OCI-LY1 (cell line): ENCODE measurements around the gene KL.

Source experiments
- H2AFZ ChIP-seq: fragments of 200-600 bp; sonication (generic), shearing (Covaris generic); 2 replicates; pipeline ENCODE4 v1.6.0; 2014; ENCODE audit warnings: antibody characterized with exemption, mild to moderate bottlenecking, low read length
- H3F3A ChIP-seq: fragments of 200-600 bp; sonication (generic), shearing (Covaris generic); 2 replicates; pipeline ENCODE4 v1.6.0; 2014; ENCODE audit warnings: mild to moderate bottlenecking, antibody characterized with exemption, low read length, moderate library complexity; ENCODE audit not compliant: insufficient read depth
- H3K27ac ChIP-seq: fragments of 200-600 bp; sonication (generic); 2 replicates; pipeline ENCODE4 v1.5.1; 2014; ENCODE audit warnings: low read length, mixed run types, mild to moderate bottlenecking, low read depth; ENCODE audit not compliant: poor library complexity, severe bottlenecking
- H3K27me3 ChIP-seq: fragments of 200-600 bp; sonication (generic); 2 replicates; pipeline ENCODE4 v1.6.0; 2014; ENCODE audit warnings: antibody characterized with exemption, mild to moderate bottlenecking, low read length, moderate library complexity; ENCODE audit not compliant: insufficient read depth
- H3K36me3 ChIP-seq: fragments of 200-600 bp; sonication (generic); 2 replicates; pipeline ENCODE4 v1.6.1; 2014; ENCODE audit warnings: mild to moderate bottlenecking, antibody characterized with exemption, low read length, moderate library complexity, mixed read lengths; ENCODE audit not compliant: insufficient read depth
- H3K4me1 ChIP-seq: fragments of 200-600 bp; sonication (generic); 2 replicates; pipeline ENCODE4 v1.5.1; 2014; ENCODE audit warnings: mild to moderate bottlenecking, low read length, moderate library complexity; ENCODE audit not compliant: insufficient read depth, severe bottlenecking
- H3K4me2 ChIP-seq: fragments of 200-600 bp; sonication (generic), shearing (Covaris generic); 2 replicates; pipeline ENCODE4 v1.6.1; 2014; ENCODE audit warnings: low read length
- H3K4me3 ChIP-seq: fragments of 200-600 bp; sonication (generic); 2 replicates; pipeline ENCODE4 v1.5.1; 2014; ENCODE audit warnings: low read length, low read depth, mild to moderate bottlenecking, mixed read lengths; ENCODE audit not compliant: poor library complexity, severe bottlenecking
- H3K79me2 ChIP-seq: fragments of 200-600 bp; shearing (Covaris generic); 2 replicates; pipeline ENCODE4 v1.6.1; 2016; ENCODE audit warnings: mixed run types, low read length, mixed read lengths; ENCODE audit not compliant: insufficient read depth
- H3K9ac ChIP-seq: fragments of 200-600 bp; sonication (generic), shearing (Covaris generic); 2 replicates; pipeline ENCODE4 v1.6.1; 2014; ENCODE audit warnings: mild to moderate bottlenecking, low read length, mixed read lengths
- H3K9me2 ChIP-seq: fragments of 200-600 bp; sonication (generic), shearing (Covaris generic); 2 replicates; pipeline ENCODE4 v1.6.1; 2014; ENCODE audit warnings: low read depth, mild to moderate bottlenecking, low read length, mixed read lengths
- H3K9me3 ChIP-seq: fragments of 200-600 bp; shearing (Covaris generic); 2 replicates; pipeline ENCODE4 v1.6.1; 2014; ENCODE audit warnings: low read length, mixed read lengths
- H4K20me1 ChIP-seq: fragments of 200-600 bp; sonication (generic), shearing (Covaris generic); 2 replicates; pipeline ENCODE4 v1.6.0; 2016; ENCODE audit warnings: mild to moderate bottlenecking, low read length; ENCODE audit not compliant: insufficient read depth
- EZH2 ChIP-seq: fragments of 200-600 bp; sonication (generic), shearing (Covaris generic); IDR thresholded peaks from 2 replicates; pipeline ENCODE4 v1.8.0; 2017; ENCODE audit warnings: borderline replicate concordance, mixed run types, mild to moderate bottlenecking, antibody characterized with exemption, low read length, moderate library complexity, mixed read lengths
- TF ChIP-seq, protein P1 (sequence below): fragments of 200-600 bp; sonication (generic), shearing (Covaris generic); IDR thresholded peaks from 2 replicates; pipeline ENCODE4 v1.5.1; 2017; ENCODE audit warnings: mild to moderate bottlenecking, antibody characterized with exemption, low read length, moderate library complexity, mixed read lengths

KL gene

DNA sequence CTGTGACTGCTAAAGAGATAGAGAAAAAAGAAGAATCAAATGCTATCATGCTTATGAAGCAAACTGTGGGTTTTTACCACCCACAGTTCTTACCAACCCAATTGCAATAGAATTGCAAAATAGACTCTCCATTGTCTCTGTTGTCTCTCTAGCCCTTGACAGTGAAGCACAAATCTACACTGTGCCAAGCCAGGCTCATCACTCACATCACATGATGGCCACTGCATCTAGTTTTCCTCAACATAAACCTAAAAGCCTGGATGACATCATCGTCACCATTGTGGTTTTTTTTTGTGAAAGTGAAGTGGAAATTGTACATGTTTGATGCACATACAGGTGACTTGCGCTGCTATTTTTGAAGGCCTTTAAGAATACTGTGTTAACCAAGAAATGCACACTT lies 56.1 kb downstream of the KL start:
- no peaks in the 10 kb centered on the region for H3F3A ChIP-seq
- H3K4me3 ChIP-seq = no peak overlapping the region
- H3K9ac ChIP-seq = no peak overlapping the region
- H3K27ac ChIP-seq = no peak overlapping the region
- no peak overlapping the region for H3K4me2 ChIP-seq
- TF ChIP-seq, protein P1, sequence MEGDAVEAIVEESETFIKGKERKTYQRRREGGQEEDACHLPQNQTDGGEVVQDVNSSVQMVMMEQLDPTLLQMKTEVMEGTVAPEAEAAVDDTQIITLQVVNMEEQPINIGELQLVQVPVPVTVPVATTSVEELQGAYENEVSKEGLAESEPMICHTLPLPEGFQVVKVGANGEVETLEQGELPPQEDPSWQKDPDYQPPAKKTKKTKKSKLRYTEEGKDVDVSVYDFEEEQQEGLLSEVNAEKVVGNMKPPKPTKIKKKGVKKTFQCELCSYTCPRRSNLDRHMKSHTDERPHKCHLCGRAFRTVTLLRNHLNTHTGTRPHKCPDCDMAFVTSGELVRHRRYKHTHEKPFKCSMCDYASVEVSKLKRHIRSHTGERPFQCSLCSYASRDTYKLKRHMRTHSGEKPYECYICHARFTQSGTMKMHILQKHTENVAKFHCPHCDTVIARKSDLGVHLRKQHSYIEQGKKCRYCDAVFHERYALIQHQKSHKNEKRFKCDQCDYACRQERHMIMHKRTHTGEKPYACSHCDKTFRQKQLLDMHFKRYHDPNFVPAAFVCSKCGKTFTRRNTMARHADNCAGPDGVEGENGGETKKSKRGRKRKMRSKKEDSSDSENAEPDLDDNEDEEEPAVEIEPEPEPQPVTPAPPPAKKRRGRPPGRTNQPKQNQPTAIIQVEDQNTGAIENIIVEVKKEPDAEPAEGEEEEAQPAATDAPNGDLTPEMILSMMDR = no peak
- TF ChIP-seq EZH2 = no peak
- H3K9me2 ChIP-seq = no peaks in the 10 kb centered on the region
- H4K20me1 ChIP-seq = no peaks in the 10 kb centered on the region
- H3K9me3 ChIP-seq = no peaks in the 10 kb centered on the region
- no peaks in the 10 kb centered on the region for H3K36me3 ChIP-seq
- no peaks in the 10 kb centered on the region for H3K79me2 ChIP-seq
- no peak overlapping the region for H2AFZ ChIP-seq
- no peaks in the 10 kb centered on the region for H3K4me1 ChIP-seq
- H3K27me3 ChIP-seq = no peaks in the 10 kb centered on the region

DNA sequence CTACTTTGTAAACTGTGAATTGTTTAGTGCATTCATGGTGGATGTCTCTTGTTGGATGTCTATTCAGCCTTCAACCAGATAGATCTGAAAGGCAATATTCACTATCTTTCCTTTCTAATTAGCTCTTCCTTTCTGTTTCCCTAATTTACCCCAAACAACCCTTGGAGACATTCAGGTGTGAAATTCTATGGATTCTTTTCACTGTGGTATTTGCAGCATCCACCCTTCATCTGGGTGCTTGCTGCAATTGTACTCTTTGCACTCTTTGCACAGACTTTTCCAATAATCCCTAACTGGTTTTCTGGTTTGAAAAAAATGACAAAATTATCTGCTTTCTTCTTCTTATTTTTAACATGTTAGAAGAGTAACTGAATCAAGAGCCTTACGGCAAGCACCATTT lies 56.5 kb downstream of the KL start:
- TF ChIP-seq, protein P1 = no peak
- TF ChIP-seq EZH2 = no peak
- Histone ChIP-seq H3K4me1 (no peaks in the 10 kb centered on the region), H3K27ac (no peak overlapping the region), H3K4me3 (no peak overlapping the region), H3K9ac (no peak overlapping the region), H3K36me3 (no peaks in the 10 kb centered on the region), H2AFZ (no peak overlapping the region), H3F3A (no peaks in the 10 kb centered on the region), H3K9me3 (no peaks in the 10 kb centered on the region), H3K27me3 (no peaks in the 10 kb centered on the region), H3K4me2 (no peak overlapping the region), H4K20me1 (no peaks in the 10 kb centered on the region), H3K79me2 (no peaks in the 10 kb centered on the region), H3K9me2 (no peaks in the 10 kb centered on the region)

DNA sequence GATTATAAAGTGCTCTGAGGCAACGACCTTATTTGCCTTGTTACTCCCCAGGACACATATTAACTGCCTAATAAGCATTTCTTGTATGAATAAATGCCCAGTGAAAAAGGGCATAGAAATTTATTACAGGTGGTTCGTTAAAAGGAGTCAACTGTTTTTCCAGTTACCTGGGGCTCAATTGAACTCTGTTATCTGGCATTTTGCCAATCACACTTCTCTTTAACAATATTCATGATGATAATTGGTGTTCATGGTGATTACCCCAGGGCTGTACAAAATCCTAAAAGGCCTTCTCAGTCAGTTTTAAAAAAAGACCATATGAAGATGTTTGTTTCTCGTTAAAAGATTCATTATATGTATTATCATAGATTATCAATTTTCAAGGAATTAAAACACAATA lies 57.1 kb downstream of the KL start:
- Histone ChIP-seq H3K27me3 (no peaks in the 10 kb centered on the region), H3K4me3 (no peak overlapping the region), H3K36me3 (no peaks in the 10 kb centered on the region), H3K9ac (no peak overlapping the region), H2AFZ (no peak overlapping the region), H3K4me1 (no peaks in the 10 kb centered on the region), H3K9me3 (no peaks in the 10 kb centered on the region), H3K27ac (no peak overlapping the region), H4K20me1 (no peaks in the 10 kb centered on the region), H3F3A (no peaks in the 10 kb centered on the region), H3K79me2 (no peaks in the 10 kb centered on the region), H3K4me2 (no peak overlapping the region), H3K9me2 (no peaks in the 10 kb centered on the region)
- TF ChIP-seq, protein P1 = no peak
- no peak for TF ChIP-seq EZH2
